A204.1 (cell line): ENCODE results near the gene SLC35G2.
"Not testable (repeated sequence)": the region's sequence is repeated elsewhere in the genome, so short reads cannot be mapped to it uniquely, and the experiment has no call there.

Source experiments
- FAIRE-seq: peaks from 2 replicates; lab custom pipeline; 2012; peaks lifted over from hg19 to GRCh38; lab: Jason Lieb, UNC

SLC35G2 gene

DNA sequence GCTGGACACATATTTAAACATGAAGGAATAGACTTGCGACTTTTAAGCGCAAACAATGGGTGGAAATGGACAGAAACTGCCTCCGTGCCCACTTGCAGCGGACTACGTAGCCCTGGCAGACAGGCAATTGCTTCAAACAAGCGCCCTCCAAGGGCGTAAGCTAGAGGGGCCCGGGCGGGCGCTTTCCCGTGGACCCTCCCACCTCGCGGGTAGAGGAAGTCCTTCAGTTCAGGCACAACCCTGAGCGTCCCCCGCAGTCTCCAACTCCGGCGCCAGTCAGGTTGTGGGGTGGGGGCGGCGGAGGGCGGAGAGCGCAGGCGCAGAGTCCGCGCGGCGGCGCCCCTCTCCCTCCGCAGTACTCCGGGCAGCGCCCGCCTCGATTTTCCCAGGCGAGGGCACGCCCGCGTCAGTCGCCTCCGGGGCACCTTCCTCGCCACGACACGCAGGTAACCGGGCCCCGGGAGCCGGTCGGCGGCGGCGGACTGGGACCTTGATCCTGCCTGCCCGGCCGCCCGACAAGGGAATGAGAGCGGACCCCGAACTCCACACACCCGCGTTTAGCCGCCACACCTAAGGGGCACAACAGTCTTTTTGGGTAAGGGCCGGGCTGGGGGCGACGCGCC lies at the start of gene SLC35G2:
TSS of gene SLC35G2 (plus strand) at position 358 of the 623 bp plus-strand sequence. CDS start 35,335 bp downstream, outside the sequence.
- FAIRE-seq = no peak

DNA sequence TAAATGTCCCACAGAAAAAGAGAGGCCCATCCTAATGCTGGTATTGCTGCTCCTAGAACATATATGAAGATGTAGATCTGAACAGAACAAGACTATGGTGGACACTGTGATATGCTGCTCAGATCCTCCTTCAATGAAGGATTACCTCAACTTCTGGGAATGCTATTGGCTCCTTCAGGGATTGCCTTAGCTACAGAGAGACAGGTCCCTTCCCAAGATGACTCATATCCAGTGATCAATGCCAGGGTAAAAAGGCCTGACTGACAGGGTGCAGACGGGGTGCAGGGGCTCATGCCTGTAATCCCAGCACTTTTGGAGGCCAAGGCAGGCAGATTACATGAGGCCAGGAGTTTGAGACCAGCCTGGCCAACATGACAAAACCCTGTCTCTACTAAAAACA lies 46.2 kb upstream of the SLC35G2 start:
- no peak for FAIRE-seq

DNA sequence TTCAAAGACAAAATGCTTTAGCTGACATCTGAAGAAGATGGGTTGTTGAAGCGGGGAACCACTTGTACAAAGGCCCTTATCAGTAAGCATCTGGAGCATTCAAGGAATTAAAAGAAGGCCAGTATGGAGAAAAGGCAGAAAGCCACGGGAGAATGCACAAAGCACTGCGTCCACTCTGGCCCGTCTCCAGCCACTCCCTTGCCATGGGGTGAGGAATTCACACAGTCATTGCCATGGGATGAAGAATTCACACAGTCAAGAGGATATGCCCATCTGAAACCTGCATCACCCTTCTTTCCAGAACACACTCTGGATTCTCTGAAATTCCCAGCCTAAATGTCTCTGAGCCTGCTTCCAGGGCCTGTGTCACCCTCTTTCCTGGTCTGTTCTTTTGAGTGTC lies 40.1 kb upstream of the SLC35G2 start:
- FAIRE-seq = no peak

DNA sequence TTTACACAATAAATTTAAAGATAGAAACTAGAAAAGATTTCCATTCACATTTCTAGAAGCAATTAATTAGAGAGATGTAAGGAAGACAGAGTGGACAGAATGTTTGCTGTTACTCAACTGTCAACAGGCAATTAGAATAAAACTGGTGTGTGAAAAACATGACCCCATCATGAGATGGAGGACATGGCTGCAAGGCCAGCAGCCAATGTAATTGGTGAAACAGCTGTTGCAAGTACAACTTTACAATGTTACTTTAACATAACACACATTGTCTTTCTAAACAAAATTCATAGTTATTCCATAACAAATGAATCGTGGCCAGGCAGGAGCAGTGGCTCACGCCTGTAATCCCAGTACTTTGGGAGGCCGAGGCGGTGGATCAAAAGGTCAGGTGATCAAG lies 38.2 kb upstream of the SLC35G2 start:
- no peak for FAIRE-seq

DNA sequence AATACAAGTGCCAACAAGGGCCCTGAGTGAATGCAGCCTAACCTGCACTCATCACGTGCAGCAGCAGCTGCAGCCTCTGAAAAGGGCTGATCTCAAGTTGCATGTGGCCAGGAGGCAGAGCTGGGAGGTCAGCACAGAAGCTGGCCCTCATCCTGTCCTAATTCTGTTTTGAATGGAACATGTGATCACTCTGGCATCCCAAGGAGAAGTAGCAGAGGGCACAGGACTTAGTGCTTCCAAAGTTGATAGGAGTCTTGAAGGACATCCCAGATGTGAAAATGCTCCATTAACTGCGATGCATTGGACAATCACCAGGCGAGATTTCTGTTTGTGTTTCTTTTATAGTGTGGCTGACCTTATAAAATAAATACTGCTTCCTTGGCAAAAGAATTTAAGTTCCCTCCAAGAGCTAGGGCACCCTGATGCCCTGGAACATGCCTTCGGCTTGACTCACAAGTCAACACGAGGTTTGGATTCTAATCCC lies 35.2 kb upstream of the SLC35G2 start:
- FAIRE-seq = no peak

DNA sequence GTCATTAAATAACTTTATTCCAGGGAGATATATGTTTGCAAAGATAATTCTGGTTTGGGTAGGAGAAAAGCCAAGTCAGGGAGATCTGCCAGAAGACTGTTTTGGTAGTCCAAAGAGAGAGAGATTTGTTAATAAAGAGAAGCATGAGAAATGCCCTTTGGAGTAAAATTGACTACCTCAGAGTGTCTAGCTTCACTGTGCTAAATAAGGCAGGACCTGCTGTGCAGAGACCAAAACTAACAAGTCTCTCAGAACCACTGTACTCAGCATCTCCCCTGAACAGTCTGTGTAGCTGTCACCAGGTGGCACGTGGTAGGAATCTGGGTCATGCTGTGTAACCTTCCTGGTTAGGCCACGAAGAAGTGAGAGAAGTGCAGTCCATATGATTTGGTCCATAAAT lies 31.6 kb upstream of the SLC35G2 start:
- peak; percentile 48 for FAIRE-seq

DNA sequence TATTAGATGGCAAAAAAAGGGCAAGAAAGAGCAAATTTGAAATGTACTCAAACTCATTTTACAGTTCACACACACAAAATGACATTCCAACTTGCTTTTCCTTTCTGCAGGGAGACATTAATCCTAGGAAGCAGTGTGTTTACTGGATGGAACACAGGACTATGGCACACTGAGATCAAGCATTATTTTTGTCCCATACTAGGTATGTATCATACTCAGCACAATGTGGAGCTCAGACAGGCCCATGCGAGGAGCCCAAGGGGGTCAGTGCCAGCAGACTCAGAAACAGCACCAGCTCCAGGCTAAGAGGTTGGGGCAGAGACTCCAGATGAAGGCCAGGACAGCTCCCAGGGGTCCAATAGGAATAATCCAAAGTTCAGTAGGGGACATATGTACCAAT lies 30.8 kb upstream of the SLC35G2 start:
- no peak for FAIRE-seq

DNA sequence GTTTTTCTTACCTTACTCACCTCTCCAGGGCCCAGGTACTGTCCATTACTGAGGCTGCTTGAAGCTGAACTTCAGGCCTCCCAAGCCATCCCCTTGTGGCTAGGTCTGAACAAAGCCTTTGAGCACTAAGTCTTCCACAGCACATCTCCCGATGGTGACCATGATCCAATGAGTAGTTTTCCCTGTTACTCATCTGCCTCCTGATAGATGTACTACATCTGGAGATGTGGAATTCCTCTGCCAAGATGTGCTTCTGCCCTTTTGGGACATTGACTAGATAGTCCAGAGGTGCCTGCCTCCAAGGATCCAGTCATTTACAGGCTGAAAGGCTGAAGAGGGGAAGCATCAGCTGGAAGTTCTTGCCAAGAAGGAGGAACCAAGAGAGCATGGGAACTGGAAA lies 28.9 kb upstream of the SLC35G2 start:
- FAIRE-seq = no peak

DNA sequence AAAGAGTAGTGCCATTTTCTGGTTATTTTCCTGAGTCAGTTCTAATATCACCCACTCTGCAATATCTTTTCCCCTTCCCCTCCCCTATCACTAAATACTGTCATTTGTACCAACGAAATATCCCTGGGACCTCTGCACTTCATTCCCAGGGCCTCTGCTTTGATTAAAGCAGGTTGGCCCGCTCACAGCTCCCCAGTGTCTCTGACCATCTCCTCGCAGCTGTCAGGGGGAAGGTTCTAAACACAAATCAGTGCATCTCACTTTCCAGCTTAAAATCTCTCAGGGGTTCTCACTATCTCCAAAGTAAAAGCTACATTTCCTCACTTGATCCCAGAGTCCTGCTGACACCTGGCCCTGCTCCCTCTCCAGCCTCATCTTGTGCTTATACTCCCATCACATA lies 28.1 kb upstream of the SLC35G2 start:
- no peak for FAIRE-seq

DNA sequence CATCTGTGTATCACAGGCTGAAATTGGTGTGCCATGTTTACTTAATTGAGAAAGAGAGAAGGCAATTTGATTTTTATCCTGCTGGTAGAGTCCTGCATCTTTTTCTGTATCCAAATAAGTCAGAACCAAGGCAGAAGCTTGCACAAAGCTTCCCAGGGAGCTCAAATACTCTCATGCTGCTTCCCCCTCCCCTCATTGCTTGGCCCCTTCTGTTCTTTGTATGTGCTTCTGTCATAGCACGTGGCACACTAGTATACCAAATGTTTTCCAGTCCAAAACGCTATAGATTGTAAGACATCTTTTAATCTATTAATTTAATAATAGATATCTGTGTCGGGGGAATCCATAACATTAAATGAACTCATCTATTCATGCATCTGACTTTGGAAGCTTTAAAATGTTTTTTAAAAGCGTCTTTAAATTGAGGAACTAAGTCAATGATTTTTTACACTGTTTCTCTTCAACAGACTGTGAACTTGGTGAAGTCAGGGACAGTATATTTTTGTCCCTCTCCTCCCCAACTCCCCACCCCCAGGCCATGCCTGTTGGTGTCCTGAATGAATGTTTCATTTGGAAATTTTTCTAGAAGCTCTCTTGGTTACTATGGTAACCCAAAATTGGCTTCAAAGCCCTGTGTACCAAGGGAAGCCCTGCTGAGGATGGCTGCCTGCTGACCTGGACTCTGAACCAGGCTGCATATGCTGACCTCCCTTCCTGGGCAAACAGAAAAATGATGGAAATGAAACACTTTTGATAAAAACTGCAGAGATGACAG lies 26.2 kb upstream of the SLC35G2 start:
- no peak for FAIRE-seq

DNA sequence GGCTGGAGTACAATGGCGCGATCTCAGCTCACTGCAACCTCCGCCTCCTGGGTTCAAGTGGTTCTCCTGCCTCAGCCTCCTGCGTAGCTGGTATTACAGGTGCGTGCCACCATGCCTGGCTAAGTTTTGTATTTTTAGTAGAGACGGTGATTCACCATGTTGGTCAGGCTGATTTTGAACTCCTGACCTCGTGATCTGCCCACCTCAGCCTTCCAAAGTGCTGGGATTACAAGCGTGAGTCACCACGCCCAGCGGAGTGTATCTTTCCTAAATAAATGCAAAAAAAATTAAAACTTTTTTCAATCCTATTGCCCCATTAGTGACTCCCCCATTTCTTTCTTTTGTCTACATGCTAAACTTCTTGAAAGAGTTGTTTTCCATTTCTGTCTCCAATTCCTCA lies 17.8 kb upstream of the SLC35G2 start:
- FAIRE-seq = not testable (repeated sequence)

DNA sequence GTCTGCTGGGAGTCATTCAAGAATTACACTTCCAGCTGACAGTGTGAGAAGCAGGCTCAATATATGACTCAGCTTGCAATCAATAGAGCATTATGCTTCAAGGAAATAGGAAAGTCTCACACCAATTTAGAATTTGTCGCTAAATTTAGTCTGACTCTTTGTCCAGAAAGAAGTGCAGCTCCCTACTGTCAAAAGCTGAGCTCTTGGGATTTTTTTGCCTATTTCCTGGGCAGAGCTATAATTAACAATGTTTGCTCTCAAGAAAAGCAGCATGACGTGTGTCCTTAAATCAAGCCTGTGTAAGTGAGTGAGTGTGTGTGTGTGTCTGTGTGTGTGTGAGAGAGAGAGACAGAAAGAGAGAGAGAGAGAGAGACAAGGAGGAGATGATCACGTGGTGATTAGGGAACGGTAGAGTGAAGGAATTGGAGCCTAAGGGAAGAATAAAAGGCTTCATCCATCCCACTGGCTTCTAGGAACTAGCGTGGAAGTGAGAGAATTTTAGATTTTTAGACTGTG lies 16.4 kb upstream of the SLC35G2 start:
- FAIRE-seq = no peak

DNA sequence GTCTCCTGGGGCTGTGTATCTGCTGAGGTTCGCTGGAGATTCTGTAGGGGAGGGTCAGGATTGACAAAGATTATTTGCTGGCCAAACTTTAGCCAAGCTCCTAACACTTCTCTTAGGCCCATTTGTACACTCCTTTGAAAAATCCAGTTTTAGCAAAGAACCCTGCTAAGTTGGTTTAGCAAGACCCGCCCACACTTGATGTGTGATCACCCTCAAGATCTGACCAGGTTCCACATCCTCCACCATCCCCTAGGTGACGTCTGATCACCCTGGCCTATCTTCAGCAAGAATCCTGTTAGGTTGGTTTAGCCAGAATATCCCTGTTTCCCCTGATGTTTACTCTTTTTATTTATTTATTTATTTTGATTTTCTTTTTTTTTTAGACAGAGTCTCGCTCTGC lies 14.8 kb upstream of the SLC35G2 start:
- FAIRE-seq = no peak

DNA sequence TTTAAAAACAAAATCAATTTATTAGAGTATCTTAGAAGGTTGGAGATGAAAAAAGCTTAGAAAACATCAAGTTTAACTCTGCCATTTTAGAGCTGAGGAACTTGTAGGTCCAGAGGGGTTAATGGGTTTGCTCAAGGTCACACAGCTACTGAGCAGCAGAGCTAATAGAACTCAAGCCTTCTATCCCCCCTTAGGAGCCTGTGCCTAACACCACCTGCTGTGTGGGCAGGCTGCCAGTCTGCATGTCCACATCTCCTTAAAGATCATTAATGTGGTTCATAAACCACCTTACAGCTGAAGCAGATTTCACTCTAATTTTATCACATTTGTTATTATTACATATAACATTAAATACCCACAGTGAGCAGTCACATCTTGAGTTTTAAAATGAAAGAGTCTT lies 14.1 kb upstream of the SLC35G2 start:
- no peak for FAIRE-seq

DNA sequence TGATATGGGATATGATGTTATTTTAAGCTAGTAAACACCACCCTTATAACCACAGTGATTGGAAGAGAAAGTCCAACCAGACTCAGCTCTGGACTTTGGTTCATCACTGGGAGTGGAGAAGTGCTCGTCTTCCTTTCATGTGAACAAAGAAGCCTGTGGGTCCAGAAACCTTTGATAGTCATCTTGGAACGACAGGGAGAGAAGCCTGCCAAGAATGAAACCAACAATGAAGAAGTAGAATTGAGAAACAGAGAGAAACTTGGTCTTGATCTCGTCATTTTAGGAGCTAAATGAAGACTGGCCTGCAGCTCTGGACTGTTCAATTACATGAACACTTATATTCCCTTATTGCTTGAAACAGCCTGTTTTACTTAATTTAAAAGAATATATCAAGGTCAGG lies 13.1 kb upstream of the SLC35G2 start:
- no peak for FAIRE-seq

DNA sequence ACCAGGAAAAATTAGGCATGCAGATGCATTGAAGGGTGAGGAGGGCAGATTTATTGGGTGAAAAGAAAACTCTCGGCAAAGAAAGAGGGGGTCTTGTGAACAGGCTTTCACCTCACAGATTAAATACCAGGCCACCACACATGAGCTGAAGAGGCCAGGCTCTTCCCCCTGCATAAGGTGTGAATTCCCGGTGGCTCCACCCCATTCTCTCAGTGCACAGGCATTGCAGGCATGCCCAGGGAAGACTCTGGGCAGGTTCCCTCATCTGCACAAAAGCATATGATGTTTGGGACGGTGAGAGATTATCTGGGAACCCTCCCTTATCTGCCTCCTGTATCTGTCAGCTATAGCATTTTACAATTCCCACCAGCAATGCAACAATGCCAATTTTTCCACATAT lies 7.2 kb upstream of the SLC35G2 start:
- no peak for FAIRE-seq

DNA sequence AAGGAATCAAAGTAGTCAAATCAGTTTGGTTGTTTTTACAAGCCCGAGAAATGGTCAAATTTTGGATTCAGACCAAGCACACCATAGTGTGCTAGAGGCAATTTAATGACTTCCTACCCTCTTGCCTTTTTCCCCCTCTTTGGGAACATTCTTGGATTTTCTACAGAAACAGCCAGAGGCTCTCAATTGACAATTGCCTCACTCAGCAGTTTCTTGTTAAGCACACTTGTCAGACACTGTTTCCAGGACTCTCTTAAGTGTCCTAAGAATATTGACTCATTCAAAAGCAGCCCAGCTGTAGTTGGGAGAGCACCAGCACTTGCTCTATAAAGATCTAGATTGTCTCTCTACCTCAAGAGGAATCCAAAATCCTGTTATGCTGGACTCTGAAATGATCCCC lies 1.5 kb upstream of the SLC35G2 start:
- FAIRE-seq = peak; percentile 90

DNA sequence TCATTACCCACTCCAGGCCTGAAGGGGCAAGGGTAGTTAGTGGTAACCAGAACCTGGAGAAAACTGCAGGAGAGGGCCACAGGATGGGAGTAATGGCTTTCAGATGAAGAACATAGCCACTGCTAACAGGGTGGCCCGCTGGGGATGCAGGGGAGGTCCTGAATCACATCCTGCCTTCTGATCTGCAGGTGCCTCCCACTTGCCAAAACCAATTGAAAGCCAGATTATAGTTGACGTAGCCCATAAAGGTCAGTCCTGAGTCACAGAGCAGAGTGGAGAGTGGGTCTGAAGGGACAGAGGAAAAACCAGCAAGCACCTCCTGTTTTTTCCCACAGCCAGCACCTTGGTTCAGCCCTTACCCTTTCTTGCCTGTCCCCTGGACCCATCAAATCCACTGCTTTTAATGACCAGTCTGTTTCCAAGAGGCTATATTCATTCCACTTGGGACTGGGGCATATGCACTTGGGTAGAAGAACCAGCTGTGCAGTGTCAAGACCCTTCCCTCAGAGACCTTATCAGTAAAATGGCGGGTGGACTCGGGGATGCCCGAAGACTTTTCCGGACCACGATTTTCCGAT lies 646 bp upstream of the SLC35G2 start:
- FAIRE-seq = peak; percentile 93

DNA sequence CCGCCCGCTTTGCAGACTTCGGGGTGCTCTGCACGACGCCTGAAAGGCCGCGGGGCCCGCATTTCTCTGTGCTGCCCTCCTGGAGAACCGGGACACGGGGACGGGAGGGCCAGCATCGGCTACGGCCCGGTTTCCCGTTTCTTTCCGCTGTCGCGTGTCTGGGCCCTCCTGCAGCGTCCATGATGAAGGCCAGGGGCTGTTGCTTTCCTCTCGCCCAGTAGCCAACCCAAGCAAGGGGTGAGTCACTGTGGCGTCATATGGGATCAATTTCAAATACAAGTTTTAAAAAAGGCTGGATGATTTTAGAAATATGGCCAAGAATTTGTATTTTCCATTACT lies 435 bp downstream of the SLC35G2 start:
- FAIRE-seq = peak; percentile 57

DNA sequence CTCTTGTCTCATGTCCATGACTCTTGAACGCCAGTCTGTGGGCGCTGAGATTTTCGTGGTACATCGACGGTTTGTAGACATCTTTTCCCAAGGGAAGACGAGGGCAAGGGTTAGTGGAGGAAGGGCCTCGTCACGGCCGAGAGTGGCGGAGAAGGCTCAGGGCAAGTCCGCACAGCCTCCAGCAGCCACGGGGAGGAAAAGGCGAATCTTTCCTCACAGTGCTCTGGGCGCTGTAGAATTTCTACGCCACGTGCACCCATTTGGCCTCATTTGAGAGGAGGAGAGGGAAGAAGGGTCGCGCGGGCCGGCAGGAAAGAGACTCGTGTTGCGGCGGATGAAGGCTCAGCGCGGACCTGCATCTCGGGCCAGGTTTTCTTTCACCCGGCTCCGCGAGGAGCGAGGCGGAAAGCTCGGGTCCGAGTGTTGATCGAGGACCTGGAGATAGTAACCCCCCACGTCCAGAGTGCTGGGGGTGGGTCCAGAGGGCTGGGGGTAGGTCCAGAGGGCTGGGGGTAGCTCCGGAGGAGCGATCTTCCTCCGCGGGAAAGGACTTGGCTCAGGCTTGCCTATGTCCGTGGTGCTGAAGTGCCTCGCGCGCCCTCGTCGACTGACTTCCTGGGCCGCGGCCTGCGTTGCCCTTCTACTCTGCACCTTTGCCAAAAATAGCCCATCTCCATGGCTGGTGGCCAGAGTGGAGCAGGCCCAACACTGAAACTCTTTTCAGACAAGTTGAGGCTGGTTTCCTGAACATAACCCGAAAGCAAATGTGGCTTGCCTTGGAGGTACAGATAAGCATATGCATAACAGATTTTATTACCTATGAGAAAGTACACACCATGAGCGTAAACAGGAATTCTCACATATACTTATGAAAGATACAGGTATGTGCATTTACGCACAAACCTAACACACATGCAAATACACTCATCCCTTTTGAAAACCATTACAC lies 1.1 kb downstream of the SLC35G2 start:
- FAIRE-seq = no peak

DNA sequence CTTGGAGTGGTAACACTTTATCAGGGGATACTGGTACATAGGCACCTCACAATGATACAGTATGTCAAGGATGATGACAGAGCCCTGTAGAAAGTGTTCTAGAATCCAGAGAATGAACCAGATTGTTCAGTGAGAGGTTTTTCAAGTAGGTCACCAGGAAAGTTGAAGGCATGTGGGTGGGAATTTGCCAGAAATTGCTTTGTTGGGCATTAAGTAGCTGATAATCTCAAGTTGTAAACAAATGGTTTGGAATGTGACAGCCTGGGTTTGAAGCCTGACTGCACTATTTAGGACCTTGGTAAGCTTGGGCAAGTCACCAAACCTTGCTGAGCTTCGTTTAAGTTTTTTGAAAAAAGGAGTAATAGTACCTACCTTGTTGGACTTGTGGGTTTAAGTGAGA lies 12.5 kb downstream of the SLC35G2 start:
- FAIRE-seq = no peak

DNA sequence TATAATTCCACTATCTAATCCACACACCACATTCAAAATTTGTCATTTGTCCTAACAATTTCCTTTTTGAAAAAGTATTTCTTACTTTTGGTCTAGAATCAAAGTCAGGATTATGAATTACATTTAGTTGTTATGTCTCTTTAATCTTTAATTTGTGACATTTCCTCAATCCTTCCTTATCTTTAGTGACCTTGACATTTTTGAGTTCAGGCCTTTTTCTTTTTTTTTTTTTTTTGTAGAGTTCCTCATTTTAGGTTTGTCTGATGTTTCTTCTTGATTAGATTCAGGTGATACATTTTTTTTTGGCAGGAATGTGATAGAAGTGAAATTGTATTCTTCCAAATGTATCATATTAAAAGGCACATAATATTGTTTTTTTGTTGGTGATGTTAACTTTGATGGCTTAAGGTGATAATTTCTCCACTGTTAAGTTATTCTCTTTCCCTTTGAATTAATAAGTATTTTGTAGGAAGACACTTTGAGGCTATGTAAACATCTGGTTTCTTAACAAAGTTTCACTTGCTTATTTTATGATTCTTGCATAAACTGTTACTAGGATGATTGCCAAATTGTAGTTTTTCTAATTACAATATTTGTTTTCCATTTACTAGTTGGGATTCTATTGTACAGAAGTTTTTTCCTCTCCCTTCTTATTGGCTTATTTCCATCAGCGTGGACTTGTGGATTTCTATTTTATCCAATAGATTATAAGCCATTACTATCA lies 16.3 kb downstream of the SLC35G2 start:
- FAIRE-seq = peak; percentile 43
